D721Med (cell line): Measurements from ENCODE around the gene ZNF148.

Source experiments
- DNase-seq: peaks from one replicate; pipeline ENCODE4 v3.0.0; 2011; ENCODE audit warnings: low spot score; ENCODE audit not compliant: insufficient read length
- FAIRE-seq: peaks from 2 replicates; lab custom pipeline; 2011; peaks lifted over from hg19 to GRCh38; lab: Jason Lieb, UNC
- CTCF ChIP-seq: IDR thresholded peaks from 2 replicates; pipeline ENCODE4 v1.5.1; 2012; ENCODE audit warnings: mild to moderate bottlenecking, control low read depth; ENCODE audit not compliant: insufficient read depth; ENCODE audit errors: missing control alignments

ZNF148 gene

GRCh38 chr3:125313060-125313635 is 62.0 kb downstream of the ZNF148 start:
- no peak for TF ChIP-seq CTCF
- FAIRE-seq = no peak

GRCh38 chr3:125310623-125311081 is 64.5 kb downstream of the ZNF148 start:
- DNase-seq (no peak), FAIRE-seq (no peak)
- TF ChIP-seq CTCF = no peak

More at GRCh38 chr3:125313060-125313635, 62.0 kb downstream of the ZNF148 start:
- DNase-seq = no peak

GRCh38 chr3:125309476-125309875 is 65.6 kb downstream of the ZNF148 start:
- FAIRE-seq = no peak
- no peak for TF ChIP-seq CTCF
- DNase-seq = no peak

- FAIRE-seq (no peak), DNase-seq (no peak)
- no peak for TF ChIP-seq CTCF
Measured at GRCh38 chr3:125306620-125307019, 68.5 kb downstream of the ZNF148 start.

- FAIRE-seq = no peak
- TF ChIP-seq CTCF = no peak
- DNase-seq = no peak
Measured at GRCh38 chr3:125302932-125303331, 72.2 kb downstream of the ZNF148 start.

GRCh38 chr3:125300416-125300815 is 74.7 kb downstream of the ZNF148 start:
- FAIRE-seq (no peak), DNase-seq (no peak)

More at GRCh38 chr3:125300416-125300815, 74.7 kb downstream of the ZNF148 start:
- no peak for TF ChIP-seq CTCF
